Liver (tissue), 9 donors: ENCODE data around the gene MTRF1. TPM values are rescaled to one million over a fixed set of nuclear protein-coding genes. Genes with fewer than 3 reads are reported as not detected.

ENCODE experiments used
- DNase-seq: peaks from one replicate; pipeline ENCODE4 v3.0.0-alpha.2; 2017; ENCODE audit warnings: low spot score
- H3K27ac ChIP-seq, 2 donors: one replicate each; pipeline ENCODE4 v1.7.0; 2013; ENCODE audit warnings: inconsistent platforms in 2 of 2, low read length in 2 of 2, control low read depth in 1 of 2, low read depth in 1 of 2, mild to moderate bottlenecking in 1 of 2
- H3K27me3 ChIP-seq, 4 donors: one replicate each; pipeline versions ENCODE4 v1.6.1 to v1.7.0; 2013; ENCODE audit warnings: low read length in 3 of 4, inconsistent platforms in 1 of 4, mild to moderate bottlenecking in 1 of 4, moderate library complexity in 1 of 4; ENCODE audit not compliant: control insufficient read depth in 4 of 4, insufficient read depth in 4 of 4
- H3K36me3 ChIP-seq, 4 donors: one replicate each; pipeline versions ENCODE4 v1.6.1 to v1.7.0; 2013; ENCODE audit warnings: low read length in 3 of 4, mild to moderate bottlenecking in 3 of 4, low read depth in 1 of 4, moderate library complexity in 1 of 4; ENCODE audit not compliant: control insufficient read depth in 4 of 4, insufficient read depth in 3 of 4
- H3K4me1 ChIP-seq, 4 donors: one replicate each; pipeline versions ENCODE4 v1.6.1 to v1.7.0; 2013; ENCODE audit warnings: low read length in 3 of 4, mild to moderate bottlenecking in 3 of 4, moderate library complexity in 1 of 4; ENCODE audit not compliant: control insufficient read depth in 4 of 4, insufficient read depth in 4 of 4
- H3K4me3 ChIP-seq, 3 donors: one replicate each; pipeline versions ENCODE4 v1.6.1 to v1.7.0; 2013; ENCODE audit warnings: low read length in 3 of 3, control low read depth in 1 of 3, low read depth in 1 of 3, mild to moderate bottlenecking in 1 of 3
- H3K9ac ChIP-seq, 2 donors: one replicate each; pipeline ENCODE4 v1.7.0; 2013; ENCODE audit warnings: low read length in 2 of 2, mild to moderate bottlenecking in 2 of 2, moderate library complexity in 2 of 2, control low read depth in 1 of 2, low read depth in 1 of 2
- H3K9me3 ChIP-seq, 4 donors: one replicate each; pipeline versions ENCODE4 v1.6.1 to v1.7.0; 2013; ENCODE audit warnings: low read length in 3 of 4; ENCODE audit not compliant: control insufficient read depth in 4 of 4
- ATF3 ChIP-seq: IDR thresholded peaks from 2 replicates; pipeline ENCODE4 v1.6.1; 2016; ENCODE audit warnings: antibody characterized with exemption
- CTCF ChIP-seq: fragments of 150-350 bp; IDR thresholded peaks from 2 replicates; pipeline ENCODE4 v1.5.1; 2017; ENCODE audit warnings: improper control_type of control experiment, low read depth, low read length; ENCODE audit not compliant: missing input control
- EGR1 ChIP-seq, 2 donors: IDR thresholded peaks; 2 replicates each; pipeline ENCODE4 v1.6.1; 2016 to 2018; ENCODE audit warnings: antibody characterized with exemption in 2 of 2, low read depth in 2 of 2
- FOXA1 ChIP-seq: IDR thresholded peaks from 2 replicates; pipeline ENCODE4 v1.6.1; 2016; ENCODE audit warnings: antibody characterized with exemption
- FOXA2 ChIP-seq: IDR thresholded peaks from 2 replicates; pipeline ENCODE4 v1.6.1; 2016; ENCODE audit warnings: antibody characterized with exemption
- GABPA ChIP-seq, 2 donors: IDR thresholded peaks in 1 of 2; conservative IDR thresholded peaks in 1 of 2; 2 replicates each; pipeline ENCODE4 v1.6.1; 2016; ENCODE audit warnings: antibody characterized with exemption in 2 of 2, mild to moderate bottlenecking in 1 of 2, moderate library complexity in 1 of 2
- HNF4A ChIP-seq, 2 donors: conservative IDR thresholded peaks; 2 replicates each; pipeline ENCODE4 v1.6.1; 2016; ENCODE audit warnings: antibody characterized with exemption in 2 of 2, mild to moderate bottlenecking in 2 of 2
- HNF4G ChIP-seq: IDR thresholded peaks from 2 replicates; pipeline ENCODE4 v1.6.1; 2016; ENCODE audit warnings: antibody characterized with exemption
- JUND ChIP-seq, 2 donors: IDR thresholded peaks; 2 replicates each; pipeline ENCODE4 v1.6.1; 2016; ENCODE audit warnings: antibody characterized with exemption in 2 of 2
- NR2F2 ChIP-seq: IDR thresholded peaks from 2 replicates; pipeline ENCODE4 v1.6.1; 2016; ENCODE audit warnings: antibody characterized with exemption
- RAD21 ChIP-seq, 2 donors: IDR thresholded peaks; 2 replicates each; pipeline ENCODE4 v1.6.1; 2016; ENCODE audit warnings: antibody characterized with exemption in 2 of 2, mild to moderate bottlenecking in 2 of 2
- RXRA ChIP-seq, 2 donors: IDR thresholded peaks; 2 replicates each; pipeline ENCODE4 v1.6.1; 2017 to 2018; ENCODE audit warnings: antibody characterized with exemption in 2 of 2, mild to moderate bottlenecking in 1 of 2
- SP1 ChIP-seq: IDR thresholded peaks from 2 replicates; pipeline ENCODE4 v1.6.1; 2018; ENCODE audit warnings: antibody characterized with exemption, mild to moderate bottlenecking
- TAF1 ChIP-seq: conservative IDR thresholded peaks from 2 replicates; pipeline ENCODE4 v1.6.1; 2016; ENCODE audit warnings: antibody characterized with exemption, mild to moderate bottlenecking
- YY1 ChIP-seq: IDR thresholded peaks from 2 replicates; pipeline ENCODE4 v1.6.1; 2016; ENCODE audit warnings: antibody characterized with exemption, mild to moderate bottlenecking
- ZBTB33 ChIP-seq: IDR thresholded peaks from 2 replicates; pipeline ENCODE4 v1.6.1; 2016; ENCODE audit warnings: antibody characterized with exemption
- WGBS: extraction: QIAGEN DNeasy Blood & Tissue Kit; methylation state at CpG from one replicate; pipeline ENCODE4 v1.1.7; 2013; 5-methylcytosine and 5-hydroxymethylcytosine counted together
- polyA plus RNA-seq, 2 donors: library from polyadenylated mRNA; stranded (reverse) in 1 of 2; unstranded in 1 of 2; fragments of 200-250 nt in 1 of 2; fragments of >200 nt in 1 of 2; fragmentation: Nextera tagmentation in 1 of 2; extraction: Ambion mirVana in 1 of 2; gene quantifications; one replicate each; pipeline versions ENCODE4 v1.2.1 to v1.2.3, GENCODE V29; 2013 to 2015
- total RNA-seq, 2 donors: library from RNA; depleted of rRNA; stranded (reverse); fragments of >200 nt; gene quantifications; one replicate each; pipeline ENCODE4 v1.2.3, GENCODE V29; 2014
- TF ChIP-seq, protein P1 (sequence below): IDR thresholded peaks from 2 replicates; pipeline ENCODE4 v1.6.1; 2016; ENCODE audit warnings: antibody characterized with exemption
- TF ChIP-seq, protein P2 (sequence below): IDR thresholded peaks from 2 replicates; pipeline ENCODE4 v1.6.1; 2016; ENCODE audit warnings: antibody characterized with exemption, mild to moderate bottlenecking
- donor health status: healthy.
- donor health status: healthy.
- donor health status: healthy.
- donor health status: healthy.
- donor health status: healthy.

The MTRF1 gene
- total and polyA plus RNA-seq, 4 donors, result 4.9 to 11.0 (median 9.9) TPM

GRCh38 chr13:41254902-41255301, 8.5 kb downstream of the MTRF1 start:
- WGBS, result 73% methylated on average over 1 of the region's 1 CpG
- Histone ChIP-seq H3K4me1 (peaks cover 0 to 16% (median under 1%) of the 10 kb centered on the region in 4 donors), H3K9ac (no peak overlapping the region), H3K27ac (no peak overlapping the region), H3K27me3 (no peaks in the 10 kb centered on the region), H3K4me3 (no peak overlapping the region), H3K9me3 (no peaks in the 10 kb centered on the region), H3K36me3 (peaks cover 2 to 19% (median 11%) of the 10 kb centered on the region in 4 donors)
- no peak for DNase-seq
- no peak for TF ChIP-seq TAF1
- no peak for TF ChIP-seq YY1
- TF ChIP-seq ATF3, result no peak
- no peak for TF ChIP-seq NR2F2
- no peak for TF ChIP-seq RAD21 (IDR thresholded peaks at IDR 0.05)
- no peak for TF ChIP-seq CTCF
- no peak for TF ChIP-seq HNF4A (conservative IDR thresholded peaks at IDR 0.05)
- TF ChIP-seq FOXA2, result no peak
- TF ChIP-seq SP1, result no peak
- no peak for TF ChIP-seq HNF4G

DNA sequence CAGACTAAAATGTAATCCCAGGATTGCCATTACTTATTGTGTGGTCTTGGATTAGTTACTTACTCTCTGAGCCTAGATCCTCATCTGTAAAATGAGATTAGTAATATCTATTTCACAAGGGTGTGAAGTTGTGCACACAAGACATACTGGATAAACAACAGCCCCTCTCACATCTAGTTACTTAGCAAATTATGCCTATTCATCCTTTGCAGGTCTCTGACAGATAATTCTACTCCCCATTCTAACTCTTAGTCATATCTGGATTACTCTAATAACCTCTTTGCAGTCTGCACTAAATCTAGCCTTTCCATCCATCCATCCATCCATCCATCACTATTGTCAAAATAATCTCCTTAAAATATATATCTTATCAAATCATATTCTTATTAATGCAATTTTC, 12.4 kb downstream of the MTRF1 start:
- H3K27ac ChIP-seq, result no peak overlapping the region
- H3K9me3 ChIP-seq, result no peaks in the 10 kb centered on the region
- peaks cover 0 to 7% (median 0%) of the 10 kb centered on the region in 4 donors for H3K4me1 ChIP-seq
- no peak overlapping the region for H3K4me3 ChIP-seq
- DNase-seq, result no peak
- peaks cover 0 to 23% (median 14%) of the 10 kb centered on the region in 4 donors for H3K36me3 ChIP-seq
- H3K9ac ChIP-seq, result no peak overlapping the region
- TF ChIP-seq RAD21 (IDR thresholded peaks at IDR 0.05) (no peak), YY1 (no peak), ATF3 (no peak), NR2F2 (no peak), FOXA2 (no peak), EGR1 (IDR thresholded peaks at IDR 0.05; ENCODE audit: low read depth in 2 of 2) (no peak), HNF4A (conservative IDR thresholded peaks at IDR 0.05) (no peak), ZBTB33 (no peak), SP1 (no peak), HNF4G (no peak), JUND (IDR thresholded peaks at IDR 0.05) (no peak), FOXA1 (no peak), CTCF (no peak), RXRA (IDR thresholded peaks at IDR 0.05) (no peak), GABPA (IDR thresholded peaks at IDR 0.05 in 1 of 2, conservative IDR thresholded peaks at IDR 0.05 in 1 of 2) (no peak), TAF1 (no peak)
- TF ChIP-seq, protein P1, sequence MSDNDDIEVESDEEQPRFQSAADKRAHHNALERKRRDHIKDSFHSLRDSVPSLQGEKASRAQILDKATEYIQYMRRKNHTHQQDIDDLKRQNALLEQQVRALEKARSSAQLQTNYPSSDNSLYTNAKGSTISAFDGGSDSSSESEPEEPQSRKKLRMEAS, result no peak
- TF ChIP-seq, protein P2, sequence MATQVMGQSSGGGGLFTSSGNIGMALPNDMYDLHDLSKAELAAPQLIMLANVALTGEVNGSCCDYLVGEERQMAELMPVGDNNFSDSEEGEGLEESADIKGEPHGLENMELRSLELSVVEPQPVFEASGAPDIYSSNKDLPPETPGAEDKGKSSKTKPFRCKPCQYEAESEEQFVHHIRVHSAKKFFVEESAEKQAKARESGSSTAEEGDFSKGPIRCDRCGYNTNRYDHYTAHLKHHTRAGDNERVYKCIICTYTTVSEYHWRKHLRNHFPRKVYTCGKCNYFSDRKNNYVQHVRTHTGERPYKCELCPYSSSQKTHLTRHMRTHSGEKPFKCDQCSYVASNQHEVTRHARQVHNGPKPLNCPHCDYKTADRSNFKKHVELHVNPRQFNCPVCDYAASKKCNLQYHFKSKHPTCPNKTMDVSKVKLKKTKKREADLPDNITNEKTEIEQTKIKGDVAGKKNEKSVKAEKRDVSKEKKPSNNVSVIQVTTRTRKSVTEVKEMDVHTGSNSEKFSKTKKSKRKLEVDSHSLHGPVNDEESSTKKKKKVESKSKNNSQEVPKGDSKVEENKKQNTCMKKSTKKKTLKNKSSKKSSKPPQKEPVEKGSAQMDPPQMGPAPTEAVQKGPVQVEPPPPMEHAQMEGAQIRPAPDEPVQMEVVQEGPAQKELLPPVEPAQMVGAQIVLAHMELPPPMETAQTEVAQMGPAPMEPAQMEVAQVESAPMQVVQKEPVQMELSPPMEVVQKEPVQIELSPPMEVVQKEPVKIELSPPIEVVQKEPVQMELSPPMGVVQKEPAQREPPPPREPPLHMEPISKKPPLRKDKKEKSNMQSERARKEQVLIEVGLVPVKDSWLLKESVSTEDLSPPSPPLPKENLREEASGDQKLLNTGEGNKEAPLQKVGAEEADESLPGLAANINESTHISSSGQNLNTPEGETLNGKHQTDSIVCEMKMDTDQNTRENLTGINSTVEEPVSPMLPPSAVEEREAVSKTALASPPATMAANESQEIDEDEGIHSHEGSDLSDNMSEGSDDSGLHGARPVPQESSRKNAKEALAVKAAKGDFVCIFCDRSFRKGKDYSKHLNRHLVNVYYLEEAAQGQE, result no peak
- no peaks in the 10 kb centered on the region for H3K27me3 ChIP-seq
